HG03097 (cell line): ENCODE results near the gene CDC42SE2.
"Not testable (repeated sequence)": the region's sequence is repeated elsewhere in the genome, so short reads cannot be mapped to it uniquely, and the experiment has no call there.

Experiments
- ATAC-seq: cut with Tn5 transposase; IDR thresholded peaks from one replicate; pipeline ENCODE4 v1.9.1; 2021; ENCODE audit not compliant: unreplicated experiment, low FRiP score

Gene CDC42SE2

GRCh38 chr5:131276072-131276471, 12.2 kb downstream of the CDC42SE2 start:
- no peak for ATAC-seq

DNA sequence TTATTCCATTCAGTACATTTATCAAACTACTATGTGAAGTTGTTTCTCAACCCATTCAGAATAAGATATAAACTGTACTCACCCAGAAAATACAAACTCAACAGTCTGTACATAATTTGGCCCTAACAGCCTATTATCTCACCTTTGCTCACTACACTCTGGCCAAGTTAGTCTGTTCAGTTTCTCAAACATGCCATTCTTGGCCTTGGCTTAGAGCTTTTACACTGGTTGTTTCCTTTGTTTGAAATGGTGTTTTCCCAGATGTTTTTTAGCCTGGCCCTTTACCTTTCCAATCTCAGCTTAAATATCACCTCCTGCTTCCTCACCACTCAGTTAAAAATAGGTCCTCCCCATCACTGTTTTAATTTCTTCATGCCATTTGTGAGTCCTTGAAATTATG, 13.6 kb downstream of the CDC42SE2 start:
- no peak for ATAC-seq

- ATAC-seq: no peak
Measured at GRCh38 chr5:131277875-131278740, 14.3 kb downstream of the CDC42SE2 start.

- not testable (repeated sequence) for ATAC-seq
Measured at GRCh38 chr5:131278741-131279124, 14.9 kb downstream of the CDC42SE2 start.

DNA sequence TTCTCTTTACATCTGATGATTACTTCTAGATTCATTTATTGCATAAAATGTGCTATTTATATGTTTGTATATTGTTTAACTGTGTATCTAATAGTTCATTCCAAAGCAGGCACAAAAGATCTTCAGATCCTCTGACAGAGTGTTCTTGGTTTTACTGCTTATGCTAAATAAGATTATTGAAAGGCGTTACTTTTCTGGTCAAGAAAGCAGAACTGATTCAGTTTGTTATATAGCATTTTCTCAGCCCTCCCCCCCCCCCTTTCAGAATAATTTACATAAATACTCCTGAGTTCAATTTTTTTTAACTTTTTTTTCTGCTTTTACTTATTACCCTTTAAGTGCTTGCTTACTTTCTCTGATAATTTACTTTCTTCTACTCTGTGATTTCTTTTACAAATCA, 15.4 kb downstream of the CDC42SE2 start:
- ATAC-seq: no peak

DNA sequence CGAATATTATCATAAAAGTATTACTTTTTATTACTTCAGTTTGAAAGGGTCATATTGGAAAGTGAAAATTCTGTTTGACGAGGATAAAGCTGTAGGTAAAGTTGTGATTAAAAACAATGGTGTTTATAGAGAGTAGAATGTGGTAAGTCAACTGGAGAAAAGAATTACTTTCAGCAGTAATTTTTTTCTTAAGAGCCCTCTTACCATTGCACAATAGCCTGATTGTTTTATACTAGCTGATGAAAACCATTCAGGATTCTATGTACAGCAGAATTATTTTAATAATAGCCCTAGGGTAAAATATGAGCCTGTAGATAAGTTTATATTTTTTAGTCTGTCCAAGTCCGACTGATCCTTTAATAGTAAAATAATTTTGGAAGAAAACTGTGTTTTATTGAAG, 16.6 kb downstream of the CDC42SE2 start:
- no peak for ATAC-seq

DNA sequence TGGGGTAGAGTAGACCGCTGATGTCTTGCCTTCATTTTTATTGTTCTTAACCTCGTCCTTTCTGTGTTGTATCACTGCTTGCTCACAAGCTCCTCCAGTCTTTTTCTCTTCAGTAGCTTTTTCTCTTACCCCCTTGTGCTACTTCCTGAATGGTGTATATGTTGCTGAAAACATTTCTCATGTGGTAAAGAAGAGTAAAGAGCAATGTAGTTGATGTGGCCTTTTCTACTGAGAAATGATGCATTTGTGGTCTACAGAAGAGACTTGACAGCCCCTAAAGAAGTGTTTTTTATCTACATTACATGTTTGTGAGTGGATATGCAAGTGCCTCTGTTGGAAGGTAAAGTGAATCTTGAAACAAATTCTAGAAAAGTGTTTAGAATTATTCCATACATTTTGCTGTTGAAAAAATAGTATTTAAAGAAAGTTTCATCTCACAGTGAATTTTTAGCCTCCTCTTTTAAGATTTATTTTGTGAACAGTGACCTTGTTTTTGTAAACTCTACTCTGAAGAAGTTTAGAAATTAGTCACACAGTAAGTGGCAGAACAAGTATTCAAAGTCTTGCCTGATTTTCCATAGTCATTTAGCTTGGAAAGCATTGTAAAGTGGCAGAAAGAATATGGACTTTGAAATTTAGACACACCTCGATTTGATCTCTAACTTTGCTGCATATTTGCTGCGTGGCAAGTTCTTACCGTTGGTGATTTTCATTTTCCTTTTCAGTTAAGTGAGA, 17.4 kb downstream of the CDC42SE2 start:
- peak; percentile 30 for ATAC-seq

DNA sequence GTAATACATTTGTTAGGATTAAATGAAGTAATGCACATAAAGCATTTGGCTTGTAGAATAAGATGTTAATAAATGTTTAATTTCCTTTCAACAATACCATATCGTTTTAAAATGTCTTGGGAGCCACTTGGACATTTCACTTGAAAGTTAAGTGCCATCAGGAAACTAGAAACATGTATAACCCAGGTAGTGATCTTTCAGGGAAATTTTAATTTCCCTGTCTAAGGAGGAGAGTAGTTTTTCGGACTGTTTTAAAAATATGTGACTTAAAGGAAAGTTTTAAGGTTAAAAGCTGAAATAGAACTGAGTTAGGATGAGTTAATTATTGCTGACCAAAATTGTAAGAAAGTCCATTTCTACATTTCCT, 18.0 kb downstream of the CDC42SE2 start:
- no peak for ATAC-seq

- no peak for ATAC-seq
Measured at GRCh38 chr5:131282235-131282634, 18.4 kb downstream of the CDC42SE2 start.

GRCh38 chr5:131285703-131286399, 22.0 kb downstream of the CDC42SE2 start:
- no peak for ATAC-seq

DNA sequence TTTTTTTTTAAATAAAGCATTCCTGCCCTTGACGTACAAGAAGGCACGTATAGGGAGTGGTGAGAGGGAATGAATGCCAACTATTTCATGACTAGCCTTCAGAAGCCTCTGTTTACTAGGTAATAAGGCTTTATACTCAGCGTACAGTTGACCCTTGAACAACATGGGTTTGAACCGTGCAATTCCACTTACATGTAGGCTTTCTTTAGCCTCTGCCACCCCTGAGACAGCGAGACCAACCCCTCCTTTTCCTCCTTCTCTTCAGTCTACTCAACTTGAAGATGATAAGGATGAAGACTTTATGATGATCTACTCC, 22.5 kb downstream of the CDC42SE2 start:
- ATAC-seq: no peak

DNA sequence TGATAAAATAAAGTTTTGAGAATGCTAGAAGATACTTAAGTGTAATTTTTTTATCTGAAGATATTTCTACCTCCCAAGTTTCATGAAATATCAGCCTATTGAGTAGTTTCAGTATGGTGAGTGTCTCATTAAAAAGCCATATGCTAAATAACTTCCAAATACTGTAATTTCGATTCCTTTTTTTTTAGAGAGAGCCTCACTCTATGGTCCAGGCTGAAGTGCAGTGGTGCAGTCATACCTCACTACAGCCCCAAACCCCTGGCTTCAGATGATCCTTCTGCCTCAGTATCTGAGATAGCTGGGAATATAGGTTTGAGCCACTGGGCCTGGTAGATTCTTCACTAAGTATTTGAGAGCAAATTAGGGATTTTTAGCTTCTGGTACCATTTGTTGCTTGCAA, 24.5 kb downstream of the CDC42SE2 start:
- ATAC-seq: no peak

GRCh38 chr5:131289738-131290137, 25.9 kb downstream of the CDC42SE2 start:
- no peak for ATAC-seq

DNA sequence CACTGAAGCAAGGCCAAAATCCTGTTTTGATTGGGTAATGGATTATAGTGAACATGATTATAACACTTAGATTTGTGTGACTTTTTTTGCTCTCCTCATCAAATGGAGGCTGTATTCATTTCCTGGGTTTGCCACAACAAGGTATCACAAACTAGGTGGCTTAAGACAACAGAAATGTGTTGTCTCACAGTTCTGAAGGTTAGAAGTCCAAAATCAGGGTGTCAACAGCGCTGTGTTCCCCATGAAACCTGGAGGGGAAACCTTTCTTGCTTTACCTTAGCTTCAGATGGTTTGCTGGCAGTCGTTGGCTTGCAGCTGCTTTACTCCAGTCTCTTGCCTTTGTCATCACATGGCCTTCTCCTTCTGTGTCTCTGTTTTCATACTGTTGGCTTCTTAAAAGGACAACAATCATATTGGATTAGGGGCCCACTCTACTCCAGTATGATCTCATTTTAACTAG, 32.4 kb downstream of the CDC42SE2 start:
- ATAC-seq: no peak

- ATAC-seq: no peak
Measured at GRCh38 chr5:131297886-131298285, 34.0 kb downstream of the CDC42SE2 start.

DNA sequence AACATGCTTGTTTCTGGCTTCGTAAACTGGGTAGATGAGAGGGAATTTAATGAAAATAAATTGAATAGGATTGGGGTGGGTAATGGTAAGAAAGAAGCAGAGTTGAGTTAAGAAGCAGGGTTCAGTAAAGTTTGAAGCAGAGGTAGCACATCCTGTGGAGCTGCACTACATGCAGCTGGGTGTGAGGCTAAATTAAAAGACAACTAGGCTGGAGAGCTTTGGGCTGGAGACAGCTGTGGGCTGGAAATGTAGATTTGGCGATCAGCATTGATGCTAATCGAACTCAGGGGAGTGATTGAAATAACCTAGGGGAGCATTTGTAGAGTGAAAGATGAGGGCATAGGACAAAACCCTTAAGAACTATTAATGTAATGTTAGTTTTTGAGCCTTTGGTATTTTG, 35.6 kb downstream of the CDC42SE2 start:
- no peak for ATAC-seq

DNA sequence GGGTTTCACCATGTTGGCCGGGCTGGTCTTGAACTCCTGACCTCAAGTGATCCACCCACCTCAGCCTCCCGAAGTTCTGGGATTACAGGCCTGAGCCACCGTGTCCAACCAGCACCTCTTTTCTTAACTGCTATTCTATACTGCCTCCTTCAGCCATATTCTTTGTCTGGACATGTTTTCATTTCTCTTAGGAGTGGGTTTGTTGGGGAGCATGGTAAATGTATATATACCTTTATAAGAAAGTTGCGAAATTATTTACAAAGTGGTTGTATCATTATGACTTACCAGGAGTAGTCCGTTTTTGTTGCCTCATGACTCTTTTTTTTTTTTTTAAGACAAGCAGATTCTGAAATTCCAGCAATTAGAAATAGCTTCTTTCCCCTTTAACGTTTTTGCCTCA, 38.7 kb downstream of the CDC42SE2 start:
- ATAC-seq: no peak

DNA sequence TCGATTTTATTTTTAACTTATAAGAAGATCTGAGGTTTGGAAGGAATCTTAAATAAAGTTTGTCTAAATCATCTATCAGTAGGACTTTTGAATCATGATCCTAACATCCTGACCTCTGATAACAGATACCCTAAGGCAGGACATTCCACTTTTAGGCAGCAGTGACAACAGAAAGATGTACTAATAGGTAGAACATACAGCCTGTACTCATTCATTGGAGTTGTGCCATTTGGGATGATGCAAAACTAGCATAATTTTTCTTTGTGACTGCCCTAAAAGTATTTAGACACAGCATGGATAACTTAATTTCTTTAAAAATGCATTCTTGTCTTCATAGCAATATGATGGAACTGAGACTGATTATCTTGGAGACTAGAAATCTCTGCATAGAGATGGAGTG, 39.7 kb downstream of the CDC42SE2 start:
- ATAC-seq: no peak

DNA sequence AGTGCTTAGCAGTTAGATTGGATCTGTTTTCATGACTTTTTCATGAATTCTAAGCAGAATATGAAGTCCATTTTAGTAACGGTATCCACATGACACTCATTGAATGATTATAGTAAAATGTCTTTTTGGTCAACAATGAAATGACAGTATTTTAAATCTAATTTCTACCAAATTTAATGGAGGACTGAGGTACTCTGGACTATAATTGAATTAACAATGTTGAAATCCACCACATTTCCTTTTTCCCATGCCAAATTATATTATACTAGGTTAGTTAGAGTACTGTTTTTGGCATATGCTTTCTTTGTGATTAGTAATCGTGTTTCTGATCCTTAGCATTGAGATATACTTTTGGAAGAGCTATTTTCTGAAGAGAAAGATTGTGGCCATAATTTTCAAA, 40.6 kb downstream of the CDC42SE2 start:
- ATAC-seq: no peak

DNA sequence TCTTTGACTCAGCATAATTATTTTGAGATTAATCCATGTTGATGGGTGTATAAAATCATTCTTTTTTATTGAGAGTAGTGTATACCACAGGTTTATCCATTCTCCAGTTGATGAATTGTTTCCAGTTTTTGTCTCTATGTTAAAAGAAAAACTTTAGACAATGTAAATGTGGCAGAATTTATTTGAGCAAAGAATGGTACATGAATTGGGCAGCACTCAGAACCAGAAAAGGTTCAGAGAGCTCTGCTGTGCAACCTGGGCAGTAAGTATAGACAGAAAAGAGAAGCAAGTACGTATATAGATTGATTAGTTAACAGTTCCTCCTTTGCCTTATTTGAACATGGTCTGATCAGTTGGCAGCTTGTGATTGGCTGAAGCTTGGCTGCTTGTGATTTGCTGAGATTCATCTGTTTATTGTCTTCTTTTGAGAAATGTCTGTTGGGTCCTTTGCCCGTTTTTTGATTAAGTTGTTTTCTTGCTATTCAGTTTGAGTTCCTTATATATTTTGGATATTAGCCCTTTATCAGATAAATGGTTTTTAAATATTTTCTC, 41.4 kb downstream of the CDC42SE2 start:
- ATAC-seq: no peak

GRCh38 chr5:131305906-131306305, 42.1 kb downstream of the CDC42SE2 start:
- no peak for ATAC-seq
